Neural cell (in vitro differentiated cells): ENCODE measurements around the gene SLC25A26. TPM values are rescaled to one million over a fixed set of nuclear protein-coding genes. Genes with fewer than 3 reads are reported as not detected.

Experiments used
- H2AFZ ChIP-seq: fragments of 200-600, 300-800 bp; sonication (generic), shearing (Covaris generic); 2 replicates; pipeline ENCODE4 v1.6.0; 2014; ENCODE audit warnings: low read depth, mild to moderate bottlenecking, antibody characterized with exemption, low read length, moderate library complexity
- H3F3A ChIP-seq: fragments of 200-600 bp; shearing (Covaris generic); 2 replicates; pipeline ENCODE4 v1.6.1; 2016; ENCODE audit warnings: mild to moderate bottlenecking, moderate library complexity, mixed read lengths, antibody characterized with exemption, low read length; ENCODE audit not compliant: insufficient read depth, poor library complexity, severe bottlenecking
- H3K27ac ChIP-seq: fragments of 200-600, 300-800 bp; sonication (generic), shearing (Covaris generic); 2 replicates; pipeline ENCODE4 v1.5.1; 2014; ENCODE audit warnings: mild to moderate bottlenecking, low read length, moderate library complexity
- H3K27me3 ChIP-seq: fragments of 300-800, 200-600 bp; sonication (generic), shearing (Covaris generic); 2 replicates; pipeline ENCODE4 v1.6.0; 2014; ENCODE audit warnings: mild to moderate bottlenecking, low read depth, low read length, moderate library complexity; ENCODE audit not compliant: insufficient read depth
- H3K36me3 ChIP-seq: fragments of 300-800, 200-600 bp; sonication (generic), shearing (Covaris generic); 2 replicates; pipeline ENCODE4 v1.5.1; 2014; ENCODE audit warnings: mild to moderate bottlenecking, antibody characterized with exemption, low read length, moderate library complexity; ENCODE audit not compliant: insufficient read depth
- H3K4me2 ChIP-seq: fragments of 300-800, 200-600 bp; sonication (generic), shearing (Covaris generic); 2 replicates; pipeline ENCODE4 v1.6.0; 2014; ENCODE audit warnings: mild to moderate bottlenecking, low read length
- H3K4me3 ChIP-seq: fragments of 300-800, 200-600 bp; sonication (generic), shearing (Covaris generic); 2 replicates; pipeline ENCODE4 v1.5.1; 2014; ENCODE audit warnings: mild to moderate bottlenecking, low read length, moderate library complexity
- H3K79me2 ChIP-seq: fragments of 200-600 bp; shearing (Covaris generic); replicated peaks from 2 replicates; pipeline ENCODE4 v1.6.0; 2014; ENCODE audit warnings: mild to moderate bottlenecking, low read length, moderate library complexity; ENCODE audit not compliant: insufficient read depth
- H3K9ac ChIP-seq: fragments of 300-800, 200-600 bp; sonication (generic), shearing (Covaris generic); 2 replicates; pipeline ENCODE4 v1.6.1; 2016; ENCODE audit warnings: mild to moderate bottlenecking, low read length, mixed read lengths
- H3K9me2 ChIP-seq: fragments of 200-600 bp; shearing (Covaris generic); 2 replicates; pipeline ENCODE4 v1.6.1; 2016; ENCODE audit warnings: mild to moderate bottlenecking, low read length, mixed read lengths; ENCODE audit not compliant: insufficient read depth
- H3K9me3 ChIP-seq: fragments of 200-600, 300-800 bp; sonication (generic), shearing (Covaris generic); 2 replicates; pipeline ENCODE4 v1.6.1; 2016; ENCODE audit warnings: mild to moderate bottlenecking, mixed run types, low read length, moderate library complexity, mixed read lengths
- H4K20me1 ChIP-seq: fragments of 200-600 bp; shearing (Covaris generic); 2 replicates; pipeline ENCODE4 v1.6.1; 2016; ENCODE audit warnings: mild to moderate bottlenecking, mixed run types; ENCODE audit not compliant: insufficient read depth
- CTCF ChIP-seq: fragments of 450-650 bp; IDR thresholded peaks from 2 replicates; pipeline ENCODE4 v1.5.1; 2014; ENCODE audit warnings: antibody characterized with exemption, mild to moderate bottlenecking, moderate library complexity; ENCODE audit not compliant: poor library complexity, severe bottlenecking
- EP300 ChIP-seq: fragments of 450-650 bp; conservative IDR thresholded peaks from 2 replicates; pipeline ENCODE4 v1.6.1; 2014; ENCODE audit warnings: antibody characterized with exemption, mild to moderate bottlenecking, moderate library complexity; ENCODE audit not compliant: poor library complexity, severe bottlenecking
- EZH2 ChIP-seq: fragments of 200-600, 300-800 bp; shearing (Covaris generic), sonication (generic); IDR thresholded peaks from 2 replicates; pipeline ENCODE4 v1.6.1; 2014; ENCODE audit warnings: antibody characterized with exemption, low read length, borderline replicate concordance, mild to moderate bottlenecking; ENCODE audit not compliant: insufficient read depth, poor library complexity, severe bottlenecking
- MXI1 ChIP-seq: fragments of 450-650 bp; conservative IDR thresholded peaks from 2 replicates; pipeline ENCODE4 v1.6.1; 2014; ENCODE audit warnings: antibody characterized with exemption, mild to moderate bottlenecking; ENCODE audit not compliant: poor library complexity, severe bottlenecking
- POLR2AphosphoS5 ChIP-seq: IDR thresholded peaks from 2 replicates; pipeline ENCODE4 v1.6.1; 2012
- RAD21 ChIP-seq: fragments of 450-650 bp; conservative IDR thresholded peaks from 2 replicates; pipeline ENCODE4 v1.6.1; 2014; ENCODE audit warnings: antibody characterized with exemption, mild to moderate bottlenecking, moderate library complexity
- SMC3 ChIP-seq: fragments of 450-650 bp; conservative IDR thresholded peaks from 2 replicates; pipeline ENCODE4 v1.6.1; 2014; ENCODE audit warnings: antibody characterized with exemption, mild to moderate bottlenecking, moderate library complexity; ENCODE audit not compliant: poor library complexity
- TAF1 ChIP-seq: IDR thresholded peaks from 2 replicates; pipeline ENCODE4 v1.6.1; 2012; ENCODE audit warnings: low read depth
- polyA plus RNA-seq: library from polyadenylated mRNA; depleted of rRNA; stranded (reverse); fragments of >200 nt; gene quantifications from 2 replicates; pipeline ENCODE4 v1.2.3, GENCODE V29; 2014
- TF ChIP-seq, protein P1 (sequence below): IDR thresholded peaks from 2 replicates; pipeline ENCODE4 v1.6.1; 2012; ENCODE audit warnings: borderline replicate concordance

Gene SLC25A26
- polyA plus RNA-seq, 1 donor from 2014 or later: 21.0 TPM

DNA sequence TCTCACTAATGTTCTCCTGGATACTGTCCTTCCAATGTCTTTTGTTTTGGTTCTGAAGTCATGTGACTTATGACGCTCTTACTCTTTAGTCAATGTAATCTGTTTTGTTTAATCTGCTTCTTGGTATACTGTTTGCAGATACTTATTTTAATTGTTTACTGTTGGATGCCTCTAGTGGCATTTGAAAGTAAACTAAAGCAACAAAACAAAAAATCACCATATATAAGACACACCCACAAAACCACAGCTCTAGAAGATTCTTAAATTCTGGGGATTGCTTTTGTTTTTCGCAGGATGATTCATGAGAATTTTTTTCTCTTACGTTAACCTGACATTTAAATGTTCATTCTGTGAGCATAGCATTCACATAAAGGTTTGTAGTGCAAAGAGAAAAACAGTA, 16.8 kb downstream of the SLC25A26 start:
- TF ChIP-seq POLR2AphosphoS5: no peak
- Histone ChIP-seq H3K27me3 (no peaks in the 10 kb centered on the region), H3K9ac (no peak overlapping the region), H2AFZ (no peak overlapping the region), H3K9me2 (no peaks in the 10 kb centered on the region), H3F3A (no peaks in the 10 kb centered on the region), H3K27ac (no peak overlapping the region), H3K36me3 (no peaks in the 10 kb centered on the region), H3K9me3 (no peaks in the 10 kb centered on the region), H3K79me2 (no peaks in the 10 kb centered on the region), H3K4me2 (no peak overlapping the region), H3K4me3 (no peak overlapping the region), H4K20me1 (no peaks in the 10 kb centered on the region)

- no peaks in the 10 kb centered on the region for H3K79me2 ChIP-seq
- no peak overlapping the region for H3K27ac ChIP-seq
- no peak overlapping the region for H2AFZ ChIP-seq
- no peaks in the 10 kb centered on the region for H3K9me3 ChIP-seq
- no peaks in the 10 kb centered on the region for H3K9me2 ChIP-seq
- H3K4me2 ChIP-seq: no peak overlapping the region
- H3K27me3 ChIP-seq: no peaks in the 10 kb centered on the region
- H3K4me3 ChIP-seq: no peak overlapping the region
- H4K20me1 ChIP-seq: no peaks in the 10 kb centered on the region
- H3K36me3 ChIP-seq: peaks cover 4% of the 10 kb centered on the region
- no peaks in the 10 kb centered on the region for H3F3A ChIP-seq
- TF ChIP-seq, protein P1, sequence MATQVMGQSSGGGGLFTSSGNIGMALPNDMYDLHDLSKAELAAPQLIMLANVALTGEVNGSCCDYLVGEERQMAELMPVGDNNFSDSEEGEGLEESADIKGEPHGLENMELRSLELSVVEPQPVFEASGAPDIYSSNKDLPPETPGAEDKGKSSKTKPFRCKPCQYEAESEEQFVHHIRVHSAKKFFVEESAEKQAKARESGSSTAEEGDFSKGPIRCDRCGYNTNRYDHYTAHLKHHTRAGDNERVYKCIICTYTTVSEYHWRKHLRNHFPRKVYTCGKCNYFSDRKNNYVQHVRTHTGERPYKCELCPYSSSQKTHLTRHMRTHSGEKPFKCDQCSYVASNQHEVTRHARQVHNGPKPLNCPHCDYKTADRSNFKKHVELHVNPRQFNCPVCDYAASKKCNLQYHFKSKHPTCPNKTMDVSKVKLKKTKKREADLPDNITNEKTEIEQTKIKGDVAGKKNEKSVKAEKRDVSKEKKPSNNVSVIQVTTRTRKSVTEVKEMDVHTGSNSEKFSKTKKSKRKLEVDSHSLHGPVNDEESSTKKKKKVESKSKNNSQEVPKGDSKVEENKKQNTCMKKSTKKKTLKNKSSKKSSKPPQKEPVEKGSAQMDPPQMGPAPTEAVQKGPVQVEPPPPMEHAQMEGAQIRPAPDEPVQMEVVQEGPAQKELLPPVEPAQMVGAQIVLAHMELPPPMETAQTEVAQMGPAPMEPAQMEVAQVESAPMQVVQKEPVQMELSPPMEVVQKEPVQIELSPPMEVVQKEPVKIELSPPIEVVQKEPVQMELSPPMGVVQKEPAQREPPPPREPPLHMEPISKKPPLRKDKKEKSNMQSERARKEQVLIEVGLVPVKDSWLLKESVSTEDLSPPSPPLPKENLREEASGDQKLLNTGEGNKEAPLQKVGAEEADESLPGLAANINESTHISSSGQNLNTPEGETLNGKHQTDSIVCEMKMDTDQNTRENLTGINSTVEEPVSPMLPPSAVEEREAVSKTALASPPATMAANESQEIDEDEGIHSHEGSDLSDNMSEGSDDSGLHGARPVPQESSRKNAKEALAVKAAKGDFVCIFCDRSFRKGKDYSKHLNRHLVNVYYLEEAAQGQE: no peak
- no peak for TF ChIP-seq SMC3
- TF ChIP-seq POLR2AphosphoS5: no peak
- no peak for TF ChIP-seq RAD21
- TF ChIP-seq MXI1: no peak
- TF ChIP-seq TAF1: no peak
- no peak for TF ChIP-seq EP300
- no peak for TF ChIP-seq EZH2
- TF ChIP-seq CTCF: no peak
- H3K9ac ChIP-seq: no peak overlapping the region
Observed at GRCh38 chr3:66239513-66240123, 18.8 kb downstream of the SLC25A26 start.

DNA sequence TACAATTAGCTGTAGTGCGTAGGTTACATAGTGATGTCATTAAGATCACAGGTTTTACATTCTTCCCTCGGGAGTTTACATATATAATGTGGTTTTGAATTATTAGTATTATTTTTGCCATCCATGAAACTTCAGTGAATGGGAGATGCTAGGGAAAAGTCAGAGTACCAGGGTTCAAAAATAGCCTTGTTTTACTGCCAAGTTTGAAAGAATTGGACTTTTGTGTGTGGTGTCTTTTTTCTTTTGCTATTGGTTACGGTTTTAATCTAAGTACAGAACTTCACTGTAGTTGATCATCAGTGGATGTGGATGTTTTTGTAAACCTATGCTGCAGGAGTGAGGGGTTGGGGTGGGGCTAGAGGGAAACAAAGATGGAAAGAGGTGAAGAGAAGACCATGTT, 20.7 kb downstream of the SLC25A26 start:
- Histone ChIP-seq H3F3A (no peaks in the 10 kb centered on the region), H3K4me3 (no peak overlapping the region), H3K9me2 (no peaks in the 10 kb centered on the region), H3K9ac (no peak overlapping the region), H3K4me2 (no peak overlapping the region), H4K20me1 (no peaks in the 10 kb centered on the region), H3K36me3 (peaks cover 4% of the 10 kb centered on the region), H3K27me3 (no peaks in the 10 kb centered on the region), H3K27ac (no peak overlapping the region), H2AFZ (no peak overlapping the region), H3K9me3 (no peaks in the 10 kb centered on the region), H3K79me2 (no peaks in the 10 kb centered on the region)
- TF ChIP-seq, protein P1: no peak
- TF ChIP-seq MXI1 (no peak), SMC3 (no peak), RAD21 (no peak), CTCF (no peak), POLR2AphosphoS5 (no peak), EZH2 (no peak), TAF1 (no peak), EP300 (no peak)
